ENCODE measurements around the gene SPINK6.

DNA sequence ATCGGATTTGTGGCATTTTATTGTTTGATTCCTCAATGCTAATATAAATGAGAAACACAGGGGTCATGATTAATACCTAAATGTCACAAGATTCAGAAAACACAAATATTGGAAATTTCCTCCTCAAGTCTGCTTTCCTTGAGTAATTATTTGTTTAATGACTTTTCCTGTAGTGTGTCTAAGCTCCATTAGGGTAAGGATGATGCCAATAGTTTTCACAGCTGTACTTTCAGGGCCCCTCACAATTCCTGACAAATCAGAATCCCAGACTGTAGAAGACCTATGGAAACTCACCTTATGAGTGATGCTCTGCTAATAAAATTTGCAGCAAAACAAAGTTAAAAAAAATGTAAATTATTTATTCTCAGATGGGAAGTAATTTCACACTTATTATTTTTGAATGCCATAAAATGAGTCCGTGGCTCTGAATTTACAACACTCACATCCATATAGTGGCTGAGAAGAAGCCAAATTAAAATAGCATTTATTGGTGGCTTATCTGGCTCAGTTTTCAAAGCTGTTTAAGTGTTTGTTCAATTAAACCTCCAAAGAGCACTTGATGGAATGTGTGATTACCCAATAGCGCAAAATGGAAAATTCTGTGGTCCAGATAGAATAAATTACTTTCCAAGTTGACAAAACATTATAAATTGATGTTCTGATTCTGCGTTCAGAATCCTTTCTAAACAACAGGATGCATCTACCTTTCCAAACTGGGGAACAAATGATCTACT, 36.1 kb upstream of the SPINK6 start:
- no peak for TF ChIP-seq SP1 (IDR thresholded peaks at IDR 0.05)
- TF ChIP-seq ZNF384 (IDR thresholded peaks at IDR 0.05): no peak
- no peak for TF ChIP-seq FOXM1 (IDR thresholded peaks at IDR 0.05; ENCODE audit: borderline replicate concordance)
- no peak for TF ChIP-seq HDGF (IDR thresholded peaks at IDR 0.05; ENCODE audit: borderline replicate concordance)
- no peak for TF ChIP-seq NFRKB (IDR thresholded peaks at IDR 0.05)
- no peak for TF ChIP-seq FOXA1 (IDR thresholded peaks at IDR 0.05)
- no peak for TF ChIP-seq SUZ12 (IDR thresholded peaks at IDR 0.05)
- no peak for TF ChIP-seq L3MBTL2 (conservative IDR thresholded peaks at IDR 0.05)
